Activated B cell treated with CpG ODN at 0.5 μM for 24 hours (primary cell): ENCODE results near the gene PKP4. TPM values are rescaled to one million over a fixed set of nuclear protein-coding genes. Genes with fewer than 3 reads are reported as not detected.

Experiments
- ATAC-seq: fragments of 200-7000 bp; cut with Tn5 transposase; one replicate; pipeline ENCODE4 v1.10.0; 2021; ENCODE audit warnings: low read depth, mild to moderate bottlenecking, moderate library complexity
- CTCF ChIA-PET: fragments of 350-600 bp; sonication (Branson Sonifier 250); formaldehyde crosslinking; loops from one replicate; lab custom pipeline; 2021; ENCODE audit warnings: antibody characterized with exemption; lab: Charles Lee
- POLR2A ChIA-PET: fragments of 350-600 bp; sonication (Branson Sonifier 250); formaldehyde crosslinking; loops from one replicate; lab custom pipeline; 2021; ENCODE audit warnings: antibody characterized with exemption; lab: Charles Lee
- DNase-seq: peaks from one replicate; pipeline ENCODE4 v3.0.0; 2022
- H3K27ac Mint-ChIP-seq: one replicate; pipeline ENCODE4 v1.8.0; 2020; ENCODE audit warnings: mixed read lengths
- H3K27me3 Mint-ChIP-seq: one replicate; pipeline ENCODE4 v1.8.0; 2021; ENCODE audit warnings: mixed read lengths
- H3K36me3 Mint-ChIP-seq: one replicate; pipeline ENCODE4 v1.8.0; 2021; ENCODE audit warnings: low read depth, mixed read lengths
- H3K4me1 Mint-ChIP-seq: one replicate; pipeline ENCODE4 v1.8.0; 2021; ENCODE audit warnings: mixed read lengths
- H3K4me3 Mint-ChIP-seq: one replicate; pipeline ENCODE4 v1.8.0; 2020; ENCODE audit warnings: mild to moderate bottlenecking, mixed read lengths
- H3K9me3 Mint-ChIP-seq: one replicate; pipeline ENCODE4 v1.8.0; 2020; ENCODE audit warnings: mixed read lengths
- intact Hi-C: fragments of 100-400 bp; cut with micrococcal nuclease; formaldehyde crosslinking; loops from one replicate; pipeline ENCODE4 v1.15.1; 2024
- total RNA-seq: library from RNA; stranded (reverse); gene quantifications from 2 replicates; pipeline ENCODE4 v1.2.3, GENCODE V29; 2022
- TF ChIP-seq, protein P1 (sequence below): fragments of 200-600 bp; IDR thresholded peaks from one replicate; pipeline ENCODE4 v1.8.0; 2022; ENCODE audit warnings: antibody characterized with exemption, mild to moderate bottlenecking

PKP4 gene
- total RNA-seq, 1 donor from 2014 or later: 6.5 TPM

DNA sequence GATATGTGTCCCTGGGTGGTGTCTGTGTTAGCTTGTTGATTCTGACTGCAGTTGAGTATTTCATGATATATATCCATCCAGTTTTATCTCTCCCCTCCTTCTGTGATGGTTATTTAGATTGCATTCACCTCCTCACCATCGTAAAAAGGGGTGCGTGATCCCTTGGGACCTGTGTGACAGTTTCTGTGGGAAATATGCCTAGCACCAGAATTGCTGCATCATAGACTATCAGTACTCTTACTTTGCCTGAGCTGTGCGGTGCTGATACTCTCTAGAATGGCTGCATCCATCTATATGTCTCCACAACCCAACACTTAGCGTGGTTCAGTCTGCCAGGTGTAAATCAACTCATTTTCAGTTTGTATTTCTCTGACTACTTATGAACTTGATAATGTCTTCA lies 34.3 kb downstream of the PKP4 start:
- intact Hi-C loops: no loop called here
- ATAC-seq: no peak
- H3K4me1 Mint-ChIP-seq: no peaks in the 10 kb centered on the region
- CTCF ChIA-PET: no interaction called here
- TF ChIP-seq, protein P1, sequence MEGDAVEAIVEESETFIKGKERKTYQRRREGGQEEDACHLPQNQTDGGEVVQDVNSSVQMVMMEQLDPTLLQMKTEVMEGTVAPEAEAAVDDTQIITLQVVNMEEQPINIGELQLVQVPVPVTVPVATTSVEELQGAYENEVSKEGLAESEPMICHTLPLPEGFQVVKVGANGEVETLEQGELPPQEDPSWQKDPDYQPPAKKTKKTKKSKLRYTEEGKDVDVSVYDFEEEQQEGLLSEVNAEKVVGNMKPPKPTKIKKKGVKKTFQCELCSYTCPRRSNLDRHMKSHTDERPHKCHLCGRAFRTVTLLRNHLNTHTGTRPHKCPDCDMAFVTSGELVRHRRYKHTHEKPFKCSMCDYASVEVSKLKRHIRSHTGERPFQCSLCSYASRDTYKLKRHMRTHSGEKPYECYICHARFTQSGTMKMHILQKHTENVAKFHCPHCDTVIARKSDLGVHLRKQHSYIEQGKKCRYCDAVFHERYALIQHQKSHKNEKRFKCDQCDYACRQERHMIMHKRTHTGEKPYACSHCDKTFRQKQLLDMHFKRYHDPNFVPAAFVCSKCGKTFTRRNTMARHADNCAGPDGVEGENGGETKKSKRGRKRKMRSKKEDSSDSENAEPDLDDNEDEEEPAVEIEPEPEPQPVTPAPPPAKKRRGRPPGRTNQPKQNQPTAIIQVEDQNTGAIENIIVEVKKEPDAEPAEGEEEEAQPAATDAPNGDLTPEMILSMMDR: no peak
- no peaks in the 10 kb centered on the region for H3K27me3 Mint-ChIP-seq
- H3K4me3 Mint-ChIP-seq: no peak overlapping the region
- POLR2A ChIA-PET: no interaction called here
- H3K27ac Mint-ChIP-seq: no peak overlapping the region
- no peak for DNase-seq
- no peaks in the 10 kb centered on the region for H3K9me3 Mint-ChIP-seq
- H3K36me3 Mint-ChIP-seq: no peaks in the 10 kb centered on the region

DNA sequence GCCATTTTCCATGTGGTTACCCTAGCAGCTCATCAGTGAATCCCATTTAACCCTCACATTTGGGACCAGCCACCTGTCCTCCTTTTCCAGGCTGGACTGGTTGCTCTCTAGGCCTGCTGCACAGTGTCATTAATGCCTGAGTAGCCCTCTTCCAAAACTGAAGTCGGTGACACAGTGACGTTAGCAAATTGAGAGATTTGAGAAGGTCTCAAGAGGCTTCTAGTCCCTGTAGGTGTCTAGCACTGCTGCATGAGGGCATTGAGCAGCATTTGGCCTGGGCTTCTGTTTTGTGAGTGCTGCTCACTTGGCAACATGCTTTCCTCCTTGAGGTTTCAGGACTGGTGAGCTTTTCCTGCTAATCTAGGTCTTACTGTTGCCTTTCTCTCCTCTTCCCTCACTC lies 36.7 kb downstream of the PKP4 start:
- CTCF ChIA-PET: no interaction called here

GRCh38 chr2:158495175-158495574 lies 38.4 kb downstream of the PKP4 start:
- Mint-ChIP-seq H3K27me3 (no peaks in the 10 kb centered on the region), H3K4me3 (no peak overlapping the region), H3K36me3 (no peaks in the 10 kb centered on the region), H3K27ac (no peak overlapping the region), H3K9me3 (no peaks in the 10 kb centered on the region), H3K4me1 (no peaks in the 10 kb centered on the region)
- no peak for DNase-seq
- intact Hi-C loops: no loop called here
- TF ChIP-seq, protein P1: no peak
- ChIA-PET POLR2A (no interaction called here), CTCF (interaction anchor here (0.7 kb wide), 1 partner anchor 49 kb away, joined by 3 read pairs; no protein-coding TSS in a partner anchor)
- no peak for ATAC-seq

More for the DNA sequence above, 36.7 kb downstream of the PKP4 start:
- H3K27me3 Mint-ChIP-seq: no peaks in the 10 kb centered on the region
- H3K36me3 Mint-ChIP-seq: no peaks in the 10 kb centered on the region
- H3K27ac Mint-ChIP-seq: no peak overlapping the region
- no peaks in the 10 kb centered on the region for H3K9me3 Mint-ChIP-seq
- no peak for DNase-seq
- no peaks in the 10 kb centered on the region for H3K4me1 Mint-ChIP-seq
- intact Hi-C loops: no loop called here
- POLR2A ChIA-PET: no interaction called here
- no peak overlapping the region for H3K4me3 Mint-ChIP-seq
- ATAC-seq: no peak
- TF ChIP-seq, protein P1: no peak

DNA sequence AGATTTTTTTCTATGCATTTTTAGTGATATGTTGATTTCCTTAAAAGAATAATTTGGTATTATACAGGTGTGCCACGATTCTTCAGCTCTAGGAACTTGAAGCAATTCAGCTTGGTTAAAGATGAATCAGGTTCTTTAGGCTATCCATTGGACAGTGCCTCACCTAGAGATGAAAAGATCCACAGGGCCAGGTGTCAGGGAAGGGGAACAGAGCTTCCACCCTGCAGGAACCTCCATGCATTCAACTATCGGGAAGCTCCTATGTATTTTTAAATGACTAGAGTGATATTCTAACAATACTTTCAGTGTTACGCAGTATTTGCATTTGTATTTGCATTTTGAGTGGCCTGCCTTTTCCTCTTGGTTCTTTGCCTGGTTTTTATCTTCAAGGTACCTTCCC lies 40.2 kb downstream of the PKP4 start:
- ATAC-seq (no peak), DNase-seq (no peak)
- POLR2A ChIA-PET: interaction anchor here (0.7 kb wide), 1 partner anchor 273 kb away, joined by 5 read pairs; no protein-coding TSS in a partner anchor
- CTCF ChIA-PET: no interaction called here
- H3K27me3 Mint-ChIP-seq: no peaks in the 10 kb centered on the region
- H3K4me3 Mint-ChIP-seq: no peak overlapping the region
- no peaks in the 10 kb centered on the region for H3K36me3 Mint-ChIP-seq
- H3K4me1 Mint-ChIP-seq: no peaks in the 10 kb centered on the region
- H3K27ac Mint-ChIP-seq: no peak overlapping the region
- TF ChIP-seq, protein P1: no peak
- no peaks in the 10 kb centered on the region for H3K9me3 Mint-ChIP-seq
- intact Hi-C loops: no loop called here

DNA sequence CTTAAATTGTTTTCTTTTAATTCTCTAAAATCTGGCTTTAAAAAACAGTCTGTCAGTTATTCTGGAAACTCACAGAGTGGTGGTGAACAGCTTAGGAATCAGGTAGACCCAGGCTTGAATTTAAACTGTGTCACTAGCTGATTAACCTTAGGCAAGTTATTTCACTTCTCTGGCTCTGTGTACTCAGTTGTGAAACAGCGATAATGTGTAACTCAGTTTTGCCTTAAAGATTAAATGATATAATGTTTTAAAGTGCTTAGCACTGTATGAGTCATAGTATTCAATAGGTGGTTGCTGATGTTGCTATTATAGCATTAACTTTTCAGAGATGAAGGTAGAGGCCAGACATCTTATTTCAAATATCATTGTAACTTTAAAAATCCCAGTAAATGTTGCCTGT lies 40.7 kb downstream of the PKP4 start:
- no peaks in the 10 kb centered on the region for H3K4me1 Mint-ChIP-seq
- POLR2A ChIA-PET: interaction anchor here (0.7 kb wide), 1 partner anchor 273 kb away, joined by 5 read pairs; no protein-coding TSS in a partner anchor
- DNase-seq (no peak), ATAC-seq (no peak)
- H3K27me3 Mint-ChIP-seq: no peaks in the 10 kb centered on the region
- H3K9me3 Mint-ChIP-seq: no peaks in the 10 kb centered on the region
- no peak overlapping the region for H3K27ac Mint-ChIP-seq
- H3K36me3 Mint-ChIP-seq: no peaks in the 10 kb centered on the region
- no peak overlapping the region for H3K4me3 Mint-ChIP-seq
- TF ChIP-seq, protein P1: no peak
- intact Hi-C loops: no loop called here
- CTCF ChIA-PET: no interaction called here
